ENCODE data around the gene MAP3K4. TPM values are rescaled to one million over a fixed set of nuclear protein-coding genes. Genes with fewer than 3 reads are reported as not detected.
A peak's percentile ranks its signal among the peaks of the same experiment; 100 is the strongest.

Gene MAP3K4
- total RNA-seq, 1 donor from 2014 or later: 47.2 TPM

DNA sequence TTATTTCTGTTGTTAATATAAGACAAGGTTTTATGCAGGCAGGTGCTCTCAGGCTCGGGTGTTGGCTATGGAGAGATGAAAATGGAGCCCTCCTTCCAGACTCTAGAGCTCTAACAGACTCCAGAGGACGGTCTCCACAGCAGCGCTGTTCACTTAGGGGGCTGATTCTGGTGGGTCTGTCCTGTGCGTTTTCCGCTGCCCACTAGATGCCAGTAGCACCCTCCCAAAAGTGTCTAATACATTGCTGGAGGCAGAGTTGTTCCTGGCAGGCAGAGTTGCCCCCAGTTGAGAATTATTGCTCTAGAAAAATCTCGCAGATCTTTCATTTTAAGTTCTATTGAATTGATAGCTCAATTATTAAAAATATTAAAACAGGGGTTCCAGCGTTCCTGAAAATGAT is 109.9 kb downstream of the MAP3K4 start:
- Histone ChIP-seq H3K4me3 (no peak overlapping the region), H3K9me3 (no peaks in the 10 kb centered on the region), H3K36me3 (peaks cover 91% of the 10 kb centered on the region), H3K4me1 (no peaks in the 10 kb centered on the region), H3K27me3 (ENCODE audit: low read depth) (no peaks in the 10 kb centered on the region), H3K27ac (no peak overlapping the region)
- TF ChIP-seq, protein P1, sequence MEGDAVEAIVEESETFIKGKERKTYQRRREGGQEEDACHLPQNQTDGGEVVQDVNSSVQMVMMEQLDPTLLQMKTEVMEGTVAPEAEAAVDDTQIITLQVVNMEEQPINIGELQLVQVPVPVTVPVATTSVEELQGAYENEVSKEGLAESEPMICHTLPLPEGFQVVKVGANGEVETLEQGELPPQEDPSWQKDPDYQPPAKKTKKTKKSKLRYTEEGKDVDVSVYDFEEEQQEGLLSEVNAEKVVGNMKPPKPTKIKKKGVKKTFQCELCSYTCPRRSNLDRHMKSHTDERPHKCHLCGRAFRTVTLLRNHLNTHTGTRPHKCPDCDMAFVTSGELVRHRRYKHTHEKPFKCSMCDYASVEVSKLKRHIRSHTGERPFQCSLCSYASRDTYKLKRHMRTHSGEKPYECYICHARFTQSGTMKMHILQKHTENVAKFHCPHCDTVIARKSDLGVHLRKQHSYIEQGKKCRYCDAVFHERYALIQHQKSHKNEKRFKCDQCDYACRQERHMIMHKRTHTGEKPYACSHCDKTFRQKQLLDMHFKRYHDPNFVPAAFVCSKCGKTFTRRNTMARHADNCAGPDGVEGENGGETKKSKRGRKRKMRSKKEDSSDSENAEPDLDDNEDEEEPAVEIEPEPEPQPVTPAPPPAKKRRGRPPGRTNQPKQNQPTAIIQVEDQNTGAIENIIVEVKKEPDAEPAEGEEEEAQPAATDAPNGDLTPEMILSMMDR (IDR thresholded peaks at IDR 0.05): no peak
- ATAC-seq (no peak), DNase-seq (no peak)
- intact Hi-C loops (cut with DNase I): no loop called here

DNA sequence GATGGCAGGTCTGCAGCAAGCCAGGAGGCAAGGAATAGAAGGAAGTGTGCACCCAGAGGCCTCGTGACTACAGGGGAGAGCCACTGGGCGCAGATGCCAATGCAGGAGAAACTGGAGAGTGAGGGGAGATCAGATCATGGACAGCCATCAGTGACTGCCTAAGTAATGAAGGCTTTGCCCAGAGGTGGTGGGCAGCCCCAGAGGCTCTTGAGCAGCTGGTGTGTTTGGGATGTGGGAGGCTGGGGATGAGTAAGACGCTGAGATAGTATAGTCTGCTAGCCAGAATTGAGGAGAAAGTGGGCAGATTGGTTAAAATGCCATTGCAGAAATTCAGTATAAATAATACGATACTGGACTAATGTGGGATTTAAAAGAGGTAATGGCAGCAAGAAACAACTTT is 111.9 kb downstream of the MAP3K4 start:
- H3K27me3 ChIP-seq (ENCODE audit: low read depth): no peaks in the 10 kb centered on the region
- ATAC-seq (no peak), DNase-seq (no peak)
- H3K4me1 ChIP-seq: no peaks in the 10 kb centered on the region
- no peak overlapping the region for H3K27ac ChIP-seq
- H3K9me3 ChIP-seq: no peaks in the 10 kb centered on the region
- TF ChIP-seq, protein P1 (IDR thresholded peaks at IDR 0.05): no peak
- intact Hi-C loops (cut with DNase I): no loop called here
- peaks cover 91% of the 10 kb centered on the region for H3K36me3 ChIP-seq
- no peak overlapping the region for H3K4me3 ChIP-seq

DNA sequence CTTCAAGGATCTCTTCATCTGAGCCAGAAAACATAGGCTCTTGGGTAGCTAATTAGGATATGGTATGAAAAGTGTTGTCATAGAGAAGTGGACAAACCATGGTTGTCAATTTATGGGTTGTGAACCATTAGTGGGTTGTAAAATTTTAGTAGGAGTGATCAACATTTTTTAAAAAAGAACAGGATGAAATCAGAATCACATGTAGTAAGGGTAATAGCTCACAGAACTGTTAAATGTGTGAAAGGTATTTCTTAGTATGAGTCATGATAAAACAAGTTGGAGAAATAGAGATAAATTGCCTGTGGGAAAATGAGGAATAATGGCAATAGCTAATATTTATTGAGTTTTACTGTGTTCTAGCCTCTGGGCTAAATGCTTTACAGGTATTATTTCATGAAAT is 113.4 kb downstream of the MAP3K4 start:
- no peaks in the 10 kb centered on the region for H3K4me1 ChIP-seq
- H3K9me3 ChIP-seq: no peaks in the 10 kb centered on the region
- no peak overlapping the region for H3K27ac ChIP-seq
- H3K27me3 ChIP-seq (ENCODE audit: low read depth): no peaks in the 10 kb centered on the region
- DNase-seq (no peak), ATAC-seq (no peak)
- TF ChIP-seq, protein P1 (IDR thresholded peaks at IDR 0.05): no peak
- no peak overlapping the region for H3K4me3 ChIP-seq
- peaks cover 91% of the 10 kb centered on the region for H3K36me3 ChIP-seq
- intact Hi-C loops (cut with DNase I): no loop called here

DNA sequence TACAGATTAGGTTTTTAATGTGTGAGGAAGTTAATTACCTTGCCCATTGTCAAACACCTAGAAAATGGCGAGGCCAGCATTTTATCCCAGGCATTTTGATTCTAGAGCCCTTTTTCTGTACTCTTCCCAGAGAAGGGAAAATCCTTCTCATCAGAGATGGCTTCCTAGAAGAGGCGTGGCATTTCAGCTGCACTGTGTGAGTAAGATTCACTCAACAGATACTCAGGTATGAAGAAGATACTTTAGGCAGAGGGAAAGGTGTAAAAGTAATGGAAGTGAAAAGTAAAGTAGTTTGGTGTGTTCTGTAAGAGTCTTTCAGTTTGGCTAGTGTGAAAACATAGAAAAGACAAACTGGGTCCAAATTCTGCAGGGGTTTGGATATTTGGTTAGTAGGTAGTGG is 113.8 kb downstream of the MAP3K4 start:
- ATAC-seq (no peak), DNase-seq (no peak)
- no peaks in the 10 kb centered on the region for H3K27me3 ChIP-seq (ENCODE audit: low read depth)
- H3K4me1 ChIP-seq: no peaks in the 10 kb centered on the region
- TF ChIP-seq, protein P1 (IDR thresholded peaks at IDR 0.05): no peak
- H3K9me3 ChIP-seq: no peaks in the 10 kb centered on the region
- H3K27ac ChIP-seq: no peak overlapping the region
- intact Hi-C loops (cut with DNase I): no loop called here
- H3K36me3 ChIP-seq: peaks cover 91% of the 10 kb centered on the region
- no peak overlapping the region for H3K4me3 ChIP-seq

DNA sequence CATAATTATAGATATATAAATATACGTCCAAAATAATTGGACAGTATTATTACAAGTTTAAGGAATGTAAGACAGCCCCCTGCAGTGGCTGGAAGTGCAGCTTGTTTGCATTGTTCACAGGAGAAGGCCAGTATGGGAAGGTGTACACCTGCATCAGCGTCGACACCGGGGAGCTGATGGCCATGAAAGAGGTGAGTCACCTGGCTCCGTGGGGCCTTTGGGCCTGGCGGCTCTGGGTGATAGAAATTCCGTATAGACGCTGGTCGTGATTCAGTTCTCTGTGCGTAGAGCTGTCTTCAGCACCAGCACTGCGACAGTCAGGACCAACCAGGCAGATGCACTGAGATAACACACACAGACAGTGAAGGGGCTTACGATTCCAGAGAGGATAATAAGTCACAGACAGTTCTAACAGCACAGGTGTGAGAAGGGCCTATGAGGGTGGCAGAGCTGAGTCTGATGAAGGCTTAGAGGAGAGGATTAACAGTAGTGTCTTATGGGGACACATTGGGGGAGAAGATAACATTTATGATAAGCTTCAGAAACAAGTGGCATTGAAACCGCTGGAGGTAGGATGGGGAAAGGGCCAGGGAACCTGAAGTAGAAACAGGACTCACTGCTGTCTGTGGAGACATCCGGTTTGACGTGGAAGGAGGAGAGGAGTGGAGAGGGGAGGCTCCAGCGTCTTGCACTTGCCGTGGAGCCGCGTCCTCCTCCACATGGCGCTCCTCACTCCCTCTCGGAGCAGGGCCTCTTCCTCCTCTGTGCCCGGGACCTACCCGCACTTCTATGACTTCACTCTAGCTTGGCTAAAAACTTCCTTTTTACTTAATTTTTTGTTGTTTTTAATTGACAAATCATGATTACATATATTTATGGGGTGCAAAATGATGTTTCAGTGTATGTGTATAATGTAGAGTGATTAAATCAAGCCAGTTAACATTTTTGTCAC is 116.5 kb downstream of the MAP3K4 start:
- Histone ChIP-seq H3K36me3 (peaks cover 92% of the 10 kb centered on the region), H3K4me1 (no peaks in the 10 kb centered on the region), H3K27me3 (ENCODE audit: low read depth) (no peaks in the 10 kb centered on the region), H3K4me3 (no peak overlapping the region), H3K9me3 (no peaks in the 10 kb centered on the region), H3K27ac (no peak overlapping the region)
- peak in 1 of 2 donors; percentile 32 for ATAC-seq
- no peak for DNase-seq
- TF ChIP-seq, protein P1 (IDR thresholded peaks at IDR 0.05): no peak
- intact Hi-C loops (cut with DNase I): no loop called here

All from lower lobe of right lung (tissue), 2 donors.